ENCODE results near the gene ARFGAP1.

ARFGAP1 gene

DNA sequence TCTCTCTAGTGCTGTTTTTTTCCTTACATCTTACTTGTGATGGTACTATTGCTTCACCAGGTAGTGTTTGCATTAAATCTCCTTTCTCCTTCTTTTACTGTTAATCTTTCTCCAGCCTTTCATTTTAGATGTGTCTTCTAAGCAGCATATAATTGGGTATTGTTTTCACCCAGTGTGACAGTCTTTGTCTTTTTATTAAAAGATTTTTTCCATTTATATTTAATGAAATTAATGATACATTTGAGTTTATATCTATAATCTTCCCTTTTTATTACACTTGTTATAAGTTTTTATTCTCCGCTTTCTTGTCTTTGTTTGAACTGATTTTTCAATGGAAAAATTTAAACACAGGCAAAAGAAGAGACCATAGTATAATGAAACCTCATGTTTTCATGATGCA, 29.1 kb downstream of the ARFGAP1 start:
- TF ChIP-seq PPARA (CRISPR knock-in tag; IDR thresholded peaks at IDR 0.05; ENCODE audit: borderline replicate concordance) (no peak), SNAI2 (CRISPR knock-in tag; IDR thresholded peaks at IDR 0.05) (no peak), ZNF8 (CRISPR knock-in tag; IDR thresholded peaks at IDR 0.05) (no peak), RARB (CRISPR knock-in tag; IDR thresholded peaks at IDR 0.05) (no peak), ESRRG (CRISPR knock-in tag; IDR thresholded peaks at IDR 0.05) (no peak), ISL1 (CRISPR knock-in tag; IDR thresholded peaks at IDR 0.05) (no peak), TOX (CRISPR knock-in tag; IDR thresholded peaks at IDR 0.05; ENCODE audit: borderline replicate concordance) (no peak), ZFP30 (CRISPR knock-in tag; IDR thresholded peaks at IDR 0.05) (no peak), BACH2 (CRISPR knock-in tag; IDR thresholded peaks at IDR 0.05; ENCODE audit: borderline replicate concordance) (no peak), CSDC2 (CRISPR knock-in tag; IDR thresholded peaks at IDR 0.05) (no peak), ZNF70 (CRISPR knock-in tag; IDR thresholded peaks at IDR 0.05) (no peak), ARNTL (CRISPR knock-in tag; IDR thresholded peaks at IDR 0.05; ENCODE audit: borderline replicate concordance, low read depth) (no peak), TCF4 (CRISPR knock-in tag; IDR thresholded peaks at IDR 0.05; ENCODE audit: borderline replicate concordance) (no peak), ZC3H10 (CRISPR knock-in tag; IDR thresholded peaks at IDR 0.05) (no peak), GLIS3 (CRISPR knock-in tag; IDR thresholded peaks at IDR 0.05) (no peak)
- TF ChIP-seq, protein P1, sequence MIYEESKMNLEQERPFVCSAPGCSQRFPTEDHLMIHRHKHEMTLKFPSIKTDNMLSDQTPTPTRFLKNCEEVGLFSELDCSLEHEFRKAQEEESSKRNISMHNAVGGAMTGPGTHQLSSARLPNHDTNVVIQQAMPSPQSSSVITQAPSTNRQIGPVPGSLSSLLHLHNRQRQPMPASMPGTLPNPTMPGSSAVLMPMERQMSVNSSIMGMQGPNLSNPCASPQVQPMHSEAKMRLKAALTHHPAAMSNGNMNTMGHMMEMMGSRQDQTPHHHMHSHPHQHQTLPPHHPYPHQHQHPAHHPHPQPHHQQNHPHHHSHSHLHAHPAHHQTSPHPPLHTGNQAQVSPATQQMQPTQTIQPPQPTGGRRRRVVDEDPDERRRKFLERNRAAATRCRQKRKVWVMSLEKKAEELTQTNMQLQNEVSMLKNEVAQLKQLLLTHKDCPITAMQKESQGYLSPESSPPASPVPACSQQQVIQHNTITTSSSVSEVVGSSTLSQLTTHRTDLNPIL (CRISPR knock-in tag; IDR thresholded peaks at IDR 0.05; ENCODE audit: low read depth), result no peak
- TF ChIP-seq, protein P2, sequence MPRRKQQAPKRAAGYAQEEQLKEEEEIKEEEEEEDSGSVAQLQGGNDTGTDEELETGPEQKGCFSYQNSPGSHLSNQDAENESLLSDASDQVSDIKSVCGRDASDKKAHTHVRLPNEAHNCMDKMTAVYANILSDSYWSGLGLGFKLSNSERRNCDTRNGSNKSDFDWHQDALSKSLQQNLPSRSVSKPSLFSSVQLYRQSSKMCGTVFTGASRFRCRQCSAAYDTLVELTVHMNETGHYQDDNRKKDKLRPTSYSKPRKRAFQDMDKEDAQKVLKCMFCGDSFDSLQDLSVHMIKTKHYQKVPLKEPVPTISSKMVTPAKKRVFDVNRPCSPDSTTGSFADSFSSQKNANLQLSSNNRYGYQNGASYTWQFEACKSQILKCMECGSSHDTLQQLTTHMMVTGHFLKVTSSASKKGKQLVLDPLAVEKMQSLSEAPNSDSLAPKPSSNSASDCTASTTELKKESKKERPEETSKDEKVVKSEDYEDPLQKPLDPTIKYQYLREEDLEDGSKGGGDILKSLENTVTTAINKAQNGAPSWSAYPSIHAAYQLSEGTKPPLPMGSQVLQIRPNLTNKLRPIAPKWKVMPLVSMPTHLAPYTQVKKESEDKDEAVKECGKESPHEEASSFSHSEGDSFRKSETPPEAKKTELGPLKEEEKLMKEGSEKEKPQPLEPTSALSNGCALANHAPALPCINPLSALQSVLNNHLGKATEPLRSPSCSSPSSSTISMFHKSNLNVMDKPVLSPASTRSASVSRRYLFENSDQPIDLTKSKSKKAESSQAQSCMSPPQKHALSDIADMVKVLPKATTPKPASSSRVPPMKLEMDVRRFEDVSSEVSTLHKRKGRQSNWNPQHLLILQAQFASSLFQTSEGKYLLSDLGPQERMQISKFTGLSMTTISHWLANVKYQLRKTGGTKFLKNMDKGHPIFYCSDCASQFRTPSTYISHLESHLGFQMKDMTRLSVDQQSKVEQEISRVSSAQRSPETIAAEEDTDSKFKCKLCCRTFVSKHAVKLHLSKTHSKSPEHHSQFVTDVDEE (CRISPR knock-in tag; IDR thresholded peaks at IDR 0.05), result no peak
- TF ChIP-seq, protein P3, sequence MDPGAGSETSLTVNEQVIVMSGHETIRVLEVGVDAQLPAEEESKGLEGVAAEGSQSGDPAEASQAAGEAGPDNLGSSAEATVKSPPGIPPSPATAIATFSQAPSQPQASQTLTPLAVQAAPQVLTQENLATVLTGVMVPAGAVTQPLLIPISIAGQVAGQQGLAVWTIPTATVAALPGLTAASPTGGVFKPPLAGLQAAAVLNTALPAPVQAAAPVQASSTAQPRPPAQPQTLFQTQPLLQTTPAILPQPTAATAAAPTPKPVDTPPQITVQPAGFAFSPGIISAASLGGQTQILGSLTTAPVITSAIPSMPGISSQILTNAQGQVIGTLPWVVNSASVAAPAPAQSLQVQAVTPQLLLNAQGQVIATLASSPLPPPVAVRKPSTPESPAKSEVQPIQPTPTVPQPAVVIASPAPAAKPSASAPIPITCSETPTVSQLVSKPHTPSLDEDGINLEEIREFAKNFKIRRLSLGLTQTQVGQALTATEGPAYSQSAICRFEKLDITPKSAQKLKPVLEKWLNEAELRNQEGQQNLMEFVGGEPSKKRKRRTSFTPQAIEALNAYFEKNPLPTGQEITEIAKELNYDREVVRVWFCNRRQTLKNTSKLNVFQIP (CRISPR knock-in tag; IDR thresholded peaks at IDR 0.05; ENCODE audit: borderline replicate concordance, low read depth), result no peak
- TF ChIP-seq, protein P4, sequence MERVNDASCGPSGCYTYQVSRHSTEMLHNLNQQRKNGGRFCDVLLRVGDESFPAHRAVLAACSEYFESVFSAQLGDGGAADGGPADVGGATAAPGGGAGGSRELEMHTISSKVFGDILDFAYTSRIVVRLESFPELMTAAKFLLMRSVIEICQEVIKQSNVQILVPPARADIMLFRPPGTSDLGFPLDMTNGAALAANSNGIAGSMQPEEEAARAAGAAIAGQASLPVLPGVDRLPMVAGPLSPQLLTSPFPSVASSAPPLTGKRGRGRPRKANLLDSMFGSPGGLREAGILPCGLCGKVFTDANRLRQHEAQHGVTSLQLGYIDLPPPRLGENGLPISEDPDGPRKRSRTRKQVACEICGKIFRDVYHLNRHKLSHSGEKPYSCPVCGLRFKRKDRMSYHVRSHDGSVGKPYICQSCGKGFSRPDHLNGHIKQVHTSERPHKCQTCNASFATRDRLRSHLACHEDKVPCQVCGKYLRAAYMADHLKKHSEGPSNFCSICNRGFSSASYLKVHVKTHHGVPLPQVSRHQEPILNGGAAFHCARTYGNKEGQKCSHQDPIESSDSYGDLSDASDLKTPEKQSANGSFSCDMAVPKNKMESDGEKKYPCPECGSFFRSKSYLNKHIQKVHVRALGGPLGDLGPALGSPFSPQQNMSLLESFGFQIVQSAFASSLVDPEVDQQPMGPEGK (CRISPR knock-in tag; IDR thresholded peaks at IDR 0.05; ENCODE audit: borderline replicate concordance), result no peak
- no peak for ATAC-seq

DNA sequence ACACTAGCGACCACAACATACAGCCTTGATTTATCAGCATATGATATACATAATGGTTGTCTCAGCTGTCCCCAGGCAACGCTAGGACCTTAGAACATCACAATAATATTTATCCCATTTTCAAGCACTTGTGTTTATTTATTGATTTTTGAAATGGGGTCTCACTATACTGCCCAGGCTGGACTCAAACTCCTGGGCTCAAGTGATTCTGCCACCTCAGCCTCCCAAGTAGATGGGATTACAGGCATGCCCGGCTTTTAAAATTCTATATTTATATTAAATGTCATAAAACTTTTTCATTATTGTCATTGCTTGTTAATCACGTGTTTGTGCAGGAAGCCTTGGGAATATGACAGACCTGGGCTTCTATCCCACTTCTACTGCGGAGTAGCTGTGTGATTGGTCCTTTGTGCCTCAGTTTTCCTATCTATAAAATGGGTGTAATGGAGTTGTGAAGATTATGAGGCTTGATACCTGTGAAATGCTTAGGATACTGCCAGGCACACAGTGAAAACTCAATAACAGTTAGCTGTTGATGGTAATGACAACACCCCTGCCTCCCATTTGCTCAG, 30.6 kb downstream of the ARFGAP1 start:
- no peak for ATAC-seq
- TF ChIP-seq, protein P4 (CRISPR knock-in tag; IDR thresholded peaks at IDR 0.05; ENCODE audit: borderline replicate concordance), result no peak
- TF ChIP-seq ZFP3 (CRISPR knock-in tag; IDR thresholded peaks at IDR 0.05), result no peak
- no peak for TF ChIP-seq ARNTL (CRISPR knock-in tag; IDR thresholded peaks at IDR 0.05; ENCODE audit: borderline replicate concordance, low read depth)
- TF ChIP-seq ISL1 (CRISPR knock-in tag; IDR thresholded peaks at IDR 0.05), result no peak
- no peak for TF ChIP-seq TOX (CRISPR knock-in tag; IDR thresholded peaks at IDR 0.05; ENCODE audit: borderline replicate concordance)
- TF ChIP-seq, protein P1 (CRISPR knock-in tag; IDR thresholded peaks at IDR 0.05; ENCODE audit: low read depth), result no peak
- no peak for TF ChIP-seq TCF4 (CRISPR knock-in tag; IDR thresholded peaks at IDR 0.05; ENCODE audit: borderline replicate concordance)
- no peak for TF ChIP-seq ZNF565 (CRISPR knock-in tag; conservative IDR thresholded peaks at IDR 0.05; ENCODE audit: low read depth)
- no peak for TF ChIP-seq OSR1 (CRISPR knock-in tag; IDR thresholded peaks at IDR 0.05)
- TF ChIP-seq RARB (CRISPR knock-in tag; IDR thresholded peaks at IDR 0.05), result no peak
- TF ChIP-seq, protein P5, sequence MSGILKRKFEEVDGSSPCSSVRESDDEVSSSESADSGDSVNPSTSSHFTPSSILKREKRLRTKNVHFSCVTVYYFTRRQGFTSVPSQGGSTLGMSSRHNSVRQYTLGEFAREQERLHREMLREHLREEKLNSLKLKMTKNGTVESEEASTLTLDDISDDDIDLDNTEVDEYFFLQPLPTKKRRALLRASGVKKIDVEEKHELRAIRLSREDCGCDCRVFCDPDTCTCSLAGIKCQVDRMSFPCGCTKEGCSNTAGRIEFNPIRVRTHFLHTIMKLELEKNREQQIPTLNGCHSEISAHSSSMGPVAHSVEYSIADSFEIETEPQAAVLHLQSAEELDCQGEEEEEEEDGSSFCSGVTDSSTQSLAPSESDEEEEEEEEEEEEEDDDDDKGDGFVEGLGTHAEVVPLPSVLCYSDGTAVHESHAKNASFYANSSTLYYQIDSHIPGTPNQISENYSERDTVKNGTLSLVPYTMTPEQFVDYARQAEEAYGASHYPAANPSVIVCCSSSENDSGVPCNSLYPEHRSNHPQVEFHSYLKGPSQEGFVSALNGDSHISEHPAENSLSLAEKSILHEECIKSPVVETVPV (CRISPR knock-in tag; IDR thresholded peaks at IDR 0.05), result no peak
- no peak for TF ChIP-seq CSDC2 (CRISPR knock-in tag; IDR thresholded peaks at IDR 0.05)
- TF ChIP-seq, protein P3 (CRISPR knock-in tag; IDR thresholded peaks at IDR 0.05; ENCODE audit: borderline replicate concordance, low read depth), result no peak
- no peak for TF ChIP-seq GLIS3 (CRISPR knock-in tag; IDR thresholded peaks at IDR 0.05)
- TF ChIP-seq PPARA (CRISPR knock-in tag; IDR thresholded peaks at IDR 0.05; ENCODE audit: borderline replicate concordance), result no peak
